Stimulated activated naive CD8-positive, alpha-beta T cell treated with anti-CD3 and anti-CD28 coated beads, Interleukin-15, Interleukin-2, amounts not matched to agents 100 U/mL and 50 U/mL, for 24 hours (primary cell): Measurements from ENCODE around the gene MEGF9.
A peak's percentile ranks its signal among the peaks of the same experiment; 100 is the strongest.
"Not testable (repeated sequence)": the region's sequence is repeated elsewhere in the genome, so short reads cannot be mapped to it uniquely, and the experiment has no call there.

Experiments used
- ATAC-seq: fragments of 150-1000 bp; cut with Tn5 transposase; one replicate; pipeline ENCODE4 v1.10.0; 2021
- DNase-seq: peaks from one replicate; pipeline ENCODE4 v3.0.0; 2021

The MEGF9 gene

GRCh38 chr9:120571443-120572257 lies 142.6 kb downstream of the MEGF9 start:
- ATAC-seq, result no peak
- no peak for DNase-seq

- ATAC-seq (no peak), DNase-seq (no peak)
Measured at GRCh38 chr9:120570296-120570695, 144.0 kb downstream of the MEGF9 start.

GRCh38 chr9:120569556-120569955 lies 144.7 kb downstream of the MEGF9 start:
- ATAC-seq (no peak), DNase-seq (no peak)

DNA sequence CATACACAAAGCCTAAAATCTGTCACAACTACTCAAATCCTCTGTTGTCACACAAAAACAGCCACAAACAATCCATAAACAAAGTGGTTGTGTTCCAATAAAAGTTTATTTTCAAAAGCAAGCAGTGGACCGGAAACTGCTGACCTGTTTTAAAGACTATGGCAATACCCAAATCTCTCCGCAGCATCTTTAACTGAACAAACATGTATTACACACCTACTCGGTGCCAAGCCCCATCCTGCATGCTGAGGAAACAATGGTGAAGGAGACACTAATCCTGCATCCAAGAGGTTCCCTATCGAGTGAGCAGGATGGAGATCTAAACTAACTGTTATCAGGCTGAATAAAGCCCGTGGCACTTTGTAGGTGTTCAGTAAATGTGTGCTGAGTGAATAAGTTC lies 145.5 kb downstream of the MEGF9 start:
- no peak for DNase-seq
- no peak for ATAC-seq

DNA sequence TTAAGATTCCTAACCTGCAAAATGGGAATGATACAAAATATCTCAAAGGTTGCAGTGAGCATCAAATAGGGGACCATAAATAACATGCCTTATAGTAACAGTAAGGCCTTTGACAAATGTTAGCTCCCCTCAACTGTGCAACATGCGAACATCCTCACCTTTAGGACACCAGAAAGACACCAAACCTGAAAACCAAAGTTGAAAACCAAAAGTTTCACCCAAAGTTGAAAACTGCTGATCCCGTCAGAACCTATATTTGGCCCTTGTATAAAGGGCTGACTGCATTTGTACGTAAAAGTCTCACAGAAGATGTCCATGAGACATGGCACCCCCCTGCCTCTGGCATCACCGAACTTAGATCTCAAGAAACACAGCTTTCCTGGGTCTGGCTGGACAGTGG lies 146.4 kb downstream of the MEGF9 start:
- ATAC-seq, result no peak

DNA sequence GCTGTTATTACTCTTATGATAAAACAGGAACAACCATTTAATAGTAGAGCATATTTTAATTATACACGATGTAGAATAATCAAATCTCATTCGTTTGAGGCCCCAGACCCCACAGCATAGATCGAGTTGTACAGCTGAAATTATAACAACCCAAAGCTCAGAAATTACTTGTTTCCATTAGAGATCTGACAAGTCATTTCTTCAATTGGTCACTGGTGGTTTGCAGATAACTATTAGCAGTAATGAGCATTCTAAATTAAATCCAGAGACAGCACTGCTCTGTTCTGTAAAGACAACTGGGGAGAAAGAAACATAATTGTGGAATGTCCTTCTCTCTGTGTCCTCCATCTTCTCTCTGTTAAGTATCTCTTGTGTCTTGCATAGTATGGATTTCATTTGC lies 147.2 kb downstream of the MEGF9 start:
- ATAC-seq (no peak), DNase-seq (no peak)

More for the DNA sequence above, 146.4 kb downstream of the MEGF9 start:
- no peak for DNase-seq

DNA sequence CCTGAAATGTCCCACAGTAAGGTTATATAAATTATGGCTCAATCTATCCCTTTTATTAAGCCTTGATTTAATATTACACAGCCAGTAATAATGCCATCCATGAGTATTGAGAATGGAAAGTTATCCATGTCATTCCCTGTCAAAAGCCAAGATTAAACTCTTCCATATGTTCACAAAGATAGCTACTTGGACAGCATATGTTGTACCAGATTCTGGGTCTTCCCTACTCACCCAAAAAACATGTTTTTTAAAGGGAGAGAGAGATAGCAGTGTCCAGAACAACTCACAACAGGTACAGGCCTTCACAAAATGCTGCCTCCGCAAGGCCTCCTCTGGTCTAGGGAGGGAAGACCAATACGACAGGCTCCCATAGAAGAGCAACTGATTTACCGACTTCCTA lies 149.7 kb downstream of the MEGF9 start:
- DNase-seq (no peak), ATAC-seq (no peak)

DNA sequence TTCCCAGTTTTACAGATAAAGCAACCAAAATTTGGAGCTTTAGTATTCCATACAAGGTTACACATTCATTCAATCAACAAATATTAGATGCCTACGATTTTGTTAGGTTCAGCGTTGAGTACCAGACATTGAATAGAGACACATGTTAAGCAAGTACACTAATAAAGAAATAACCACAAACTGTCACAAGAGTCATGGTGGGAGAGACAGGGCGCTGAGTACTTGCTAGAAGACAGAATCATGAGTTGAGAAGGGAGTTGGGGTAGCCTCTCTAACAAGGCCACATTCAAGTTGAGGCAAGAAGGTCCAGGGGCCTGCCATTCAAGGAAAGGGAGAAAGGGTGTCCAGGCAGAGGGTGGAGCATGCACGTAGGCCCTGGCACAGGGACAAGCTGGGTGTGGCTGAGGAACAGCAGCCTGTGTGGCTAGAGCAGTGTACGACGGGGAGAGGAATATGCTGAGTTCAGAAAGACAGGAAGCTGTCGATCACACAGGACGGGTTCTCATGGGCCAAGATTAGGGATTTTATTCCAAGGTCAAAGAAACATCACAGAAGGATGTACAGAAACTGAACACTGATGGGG lies 151.3 kb downstream of the MEGF9 start:
- ATAC-seq (no peak), DNase-seq (no peak)

DNA sequence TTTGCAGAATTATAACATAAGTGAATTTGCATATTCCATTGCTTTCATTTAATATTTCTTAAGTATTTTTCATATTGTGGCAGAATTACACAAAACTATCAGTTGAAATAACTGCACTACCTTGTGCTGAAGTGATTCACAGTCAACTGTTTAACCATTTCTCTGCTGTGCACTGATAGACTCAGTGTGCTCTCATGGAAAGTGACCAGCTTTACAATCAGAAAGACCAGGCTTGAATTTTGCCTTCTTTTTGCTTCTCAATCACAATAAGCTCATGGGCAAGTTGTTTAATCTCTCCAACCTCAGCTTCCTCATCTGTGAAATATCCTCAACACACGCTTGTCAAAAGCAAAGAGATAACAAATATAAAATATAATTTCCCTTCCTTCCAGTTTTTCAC lies 152.6 kb downstream of the MEGF9 start:
- DNase-seq, result no peak
- no peak for ATAC-seq

- DNase-seq, result no peak
- ATAC-seq, result no peak
Measured at GRCh38 chr9:120559546-120559945, 154.7 kb downstream of the MEGF9 start.

GRCh38 chr9:120558454-120558853 lies 155.8 kb downstream of the MEGF9 start:
- ATAC-seq, result peak; percentile 23
- no peak for DNase-seq

GRCh38 chr9:120557205-120557604 lies 157.1 kb downstream of the MEGF9 start:
- ATAC-seq, result no peak
- DNase-seq, result no peak

DNA sequence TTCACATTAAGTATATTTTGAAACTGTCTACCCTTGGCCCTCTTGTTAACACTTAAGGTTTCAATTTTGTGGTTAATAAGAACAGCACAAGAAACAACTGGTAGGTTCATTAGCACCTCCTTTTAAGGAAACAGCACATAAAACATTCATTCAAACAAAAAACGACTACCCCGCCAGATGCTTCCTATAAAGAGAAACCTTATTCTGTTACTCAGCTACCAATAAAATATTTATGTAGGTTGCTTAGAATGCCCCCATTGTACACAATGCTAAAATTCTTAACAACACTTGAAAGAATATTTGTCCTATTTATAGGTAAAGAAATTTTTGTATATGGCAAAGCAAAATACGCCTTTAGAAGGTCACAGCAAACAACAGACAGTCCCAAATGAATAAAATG lies 157.5 kb downstream of the MEGF9 start:
- no peak for ATAC-seq
- DNase-seq, result no peak

DNA sequence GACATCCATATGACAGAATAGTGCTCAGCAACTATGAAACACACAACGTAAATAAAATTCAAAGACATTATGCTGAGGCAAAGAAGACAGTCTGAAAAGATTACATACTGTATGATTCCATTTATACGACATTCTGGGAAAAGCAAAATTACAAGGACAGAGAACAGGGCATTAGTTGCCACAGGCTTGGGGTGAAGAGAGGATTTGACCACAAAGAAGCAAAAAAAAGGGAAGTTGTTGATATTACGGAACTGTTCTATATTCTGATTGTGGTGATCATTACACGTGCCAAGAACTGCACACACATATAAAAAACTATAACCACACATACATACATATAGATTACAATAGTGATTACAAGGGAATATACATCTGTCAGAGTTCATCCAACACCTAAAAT lies 158.4 kb downstream of the MEGF9 start:
- no peak for DNase-seq
- no peak for ATAC-seq

GRCh38 chr9:120552210-120552704 lies 162.0 kb downstream of the MEGF9 start:
- not testable (repeated sequence) for DNase-seq, ATAC-seq
